HCT116 (cell line): ENCODE data around the gene FBXO15. TPM values are rescaled to one million over a fixed set of nuclear protein-coding genes. Genes with fewer than 3 reads are reported as not detected.

Experiments
- ATAC-seq: fragments of 200-7000 bp; cut with Tn5 transposase; 2 replicates; pipeline ENCODE4 v1.9.1; 2020; ENCODE audit warnings: mild to moderate bottlenecking, moderate library complexity
- BruUV-seq: library from RNA; stranded (reverse); fragments of 400-500 nt; replicated peaks from 2 replicates; lab custom pipeline; 2021; lab: Mats Ljungman, UMichigan
- CTCF ChIA-PET: fragments of 300-600 bp; sonication (Branson Sonifier 250); formaldehyde crosslinking; loops from one replicate; lab custom pipeline; 2021; ENCODE audit warnings: antibody characterized with exemption; lab: Charles Lee
- POLR2A ChIA-PET: fragments of 300-600, 350-600 bp; sonication (Branson Sonifier 250); formaldehyde crosslinking; loops from one replicate; lab custom pipeline; 2021; ENCODE audit warnings: antibody characterized with exemption; lab: Charles Lee
- RAD21 ChIA-PET, 2 experiments: fragments of 300-600 bp; sonication (Branson Sonifier 250); formaldehyde crosslinking; loops; one replicate each; lab custom pipeline; 2023; ENCODE audit warnings: low total read pairs in 2 of 2; ENCODE audit not compliant: uncharacterized antibody in 2 of 2, unreplicated experiment in 2 of 2, low non-redundant PET in 1 of 2; lab: Charles Lee
- DNase-seq: peaks from one replicate; pipeline ENCODE4 v3.0.0-alpha.2; 2010; ENCODE audit warnings: low read depth, low spot score
- H2AFZ ChIP-seq: fragments of 200-600 bp; shearing (Covaris generic), sonication (generic); 2 replicates; pipeline ENCODE4 v1.6.1; 2017; ENCODE audit warnings: low read depth, mixed run types, mixed read lengths, antibody characterized with exemption, low read length; ENCODE audit not compliant: poor library complexity, severe bottlenecking
- H3K27ac ChIP-seq: 2 replicates; pipeline ENCODE4 v1.5.1; 2012; ENCODE audit warnings: low read depth, low read length
- H3K27me3 ChIP-seq: fragments of 200-600 bp; sonication (generic); 2 replicates; pipeline ENCODE4 v1.6.1; 2016; ENCODE audit warnings: mixed run types, low read length, mixed read lengths; ENCODE audit not compliant: insufficient read depth
- H3K36me3 ChIP-seq, 2 experiments: fragments of 200-500 bp in 1 of 2; fragments of 200-600 bp in 1 of 2; sonication (Bioruptor generic) in 1 of 2; sonication (generic) in 1 of 2; 2 replicates each; pipeline versions ENCODE4 v1.5.1 to v1.6.1; 2014 to 2016; ENCODE audit warnings: low read length in 2 of 2, inconsistent platforms in 1 of 2, mixed read lengths in 1 of 2, mixed run types in 1 of 2; ENCODE audit not compliant: insufficient read depth in 2 of 2, control insufficient read depth in 1 of 2
- H3K4me1 ChIP-seq, 2 experiments: fragments of 200-600 bp in 1 of 2; sonication (generic) in 1 of 2; 2 replicates each; pipeline versions ENCODE4 v1.5.1 to v1.6.1; 2012 to 2017; ENCODE audit warnings: low read length in 2 of 2, inconsistent platforms in 1 of 2, mild to moderate bottlenecking in 1 of 2, mixed read lengths in 1 of 2, mixed run types in 1 of 2, moderate library complexity in 1 of 2; ENCODE audit not compliant: insufficient read depth in 2 of 2, control insufficient read depth in 1 of 2
- H3K4me2 ChIP-seq: fragments of 200-600 bp; sonication (generic); 2 replicates; pipeline ENCODE4 v1.6.1; 2017; ENCODE audit warnings: mixed run types, low read length, mixed read lengths
- H3K4me3 ChIP-seq, 2 experiments: fragments of 200-600 bp in 1 of 2; sonication (generic) in 1 of 2; replicated peaks in 1 of 2; 2 replicates each; pipeline ENCODE4 v1.5.1; 2011 to 2016; ENCODE audit warnings: low read length in 2 of 2, control low read depth in 1 of 2, low read depth in 1 of 2, mild to moderate bottlenecking in 1 of 2, mixed read lengths in 1 of 2, mixed run types in 1 of 2
- H3K79me2 ChIP-seq: fragments of 200-600 bp; sonication (generic); 2 replicates; pipeline ENCODE4 v1.6.1; 2017; ENCODE audit warnings: mild to moderate bottlenecking, mixed run types, low read length, moderate library complexity, mixed read lengths; ENCODE audit not compliant: insufficient read depth
- H3K9ac ChIP-seq: fragments of 200-600 bp; sonication (generic); 2 replicates; pipeline ENCODE4 v1.6.1; 2016; ENCODE audit warnings: low read length, mixed read lengths
- H3K9me2 ChIP-seq: fragments of 200-600 bp; sonication (generic), shearing (Covaris generic); 2 replicates; pipeline ENCODE4 v1.6.1; 2017; ENCODE audit warnings: mixed run types, mild to moderate bottlenecking, moderate library complexity; ENCODE audit not compliant: insufficient read depth
- H3K9me3 ChIP-seq, 2 experiments: fragments of 200-500 bp in 1 of 2; fragments of 200-600 bp in 1 of 2; sonication (Bioruptor generic) in 1 of 2; sonication (generic) in 1 of 2; 2 replicates each; pipeline ENCODE4 v1.6.1; 2014 to 2017; ENCODE audit warnings: low read length in 2 of 2, mixed read lengths in 2 of 2, inconsistent platforms in 1 of 2, low read depth in 1 of 2, mild to moderate bottlenecking in 1 of 2, mixed run types in 1 of 2, moderate library complexity in 1 of 2; ENCODE audit not compliant: control insufficient read depth in 1 of 2, insufficient read depth in 1 of 2
- H4K20me1 ChIP-seq: fragments of 200-600 bp; sonication (generic), shearing (Covaris generic); 2 replicates; pipeline ENCODE4 v1.6.1; 2017; ENCODE audit warnings: mixed run types, mild to moderate bottlenecking, moderate library complexity; ENCODE audit not compliant: insufficient read depth
- ATF3 ChIP-seq: IDR thresholded peaks from 2 replicates; pipeline ENCODE4 v1.6.1; 2012
- CBX3 ChIP-seq: IDR thresholded peaks from 2 replicates; pipeline ENCODE4 v1.6.1; 2012; ENCODE audit warnings: low read depth
- EGR1 ChIP-seq: IDR thresholded peaks from 2 replicates; pipeline ENCODE4 v1.6.1; 2012; ENCODE audit warnings: low read depth
- EZH2 ChIP-seq: fragments of 200-600 bp; sonication (generic); IDR thresholded peaks from 2 replicates; pipeline ENCODE4 v1.6.1; 2017; ENCODE audit warnings: antibody characterized with exemption, mixed run types
- FOSL1 ChIP-seq: IDR thresholded peaks from 2 replicates; pipeline ENCODE4 v1.6.1; 2012; ENCODE audit warnings: low read depth
- MAX ChIP-seq: IDR thresholded peaks from 2 replicates; pipeline ENCODE4 v1.6.1; 2012
- POLR2A ChIP-seq: IDR thresholded peaks from 2 replicates; pipeline ENCODE4 v1.7.0; 2011; ENCODE audit warnings: borderline replicate concordance; ENCODE audit not compliant: insufficient read depth, insufficient read length; ENCODE audit errors: extremely low read depth
- POLR2AphosphoS5 ChIP-seq: IDR thresholded peaks from 2 replicates; pipeline ENCODE4 v1.6.1; 2011; ENCODE audit warnings: mild to moderate bottlenecking, low read depth, low read length, moderate library complexity
- RAD21 ChIP-seq: IDR thresholded peaks from 2 replicates; pipeline ENCODE4 v1.6.1; 2012; ENCODE audit warnings: low read depth, mild to moderate bottlenecking
- REST ChIP-seq: IDR thresholded peaks from 2 replicates; pipeline ENCODE4 v1.6.1; 2012; ENCODE audit warnings: low read depth
- SIN3A ChIP-seq: IDR thresholded peaks from 2 replicates; pipeline ENCODE4 v1.6.1; 2012; ENCODE audit warnings: low read depth
- SRF ChIP-seq: IDR thresholded peaks from 2 replicates; pipeline ENCODE4 v1.6.1; 2012; ENCODE audit warnings: low read depth
- TCF7L2 ChIP-seq: IDR thresholded peaks from 2 replicates; pipeline ENCODE4 v1.7.0; 2011; ENCODE audit warnings: borderline replicate concordance, inconsistent platforms; ENCODE audit not compliant: insufficient read depth, insufficient read length; ENCODE audit errors: extremely low read depth
- YY1 ChIP-seq: IDR thresholded peaks from 2 replicates; pipeline ENCODE4 v1.6.1; 2011; ENCODE audit warnings: low read length, low read depth, moderate library complexity, mild to moderate bottlenecking; ENCODE audit not compliant: insufficient replicate concordance; ENCODE audit errors: extremely low read depth
- ZFX ChIP-seq: fragments of 450-650 bp; IDR thresholded peaks from 2 replicates; pipeline ENCODE4 v1.6.1; 2017
- intact Hi-C: fragments of 100-400 bp; cut with micrococcal nuclease; formaldehyde crosslinking; loops from 2 replicates; pipeline ENCODE4 v1.10.0; 2022
- total RNA-seq: library from RNA; stranded (reverse); gene quantifications from one replicate; pipeline ENCODE4 v1.2.1, GENCODE V29; 2021; ENCODE audit not compliant: unreplicated experiment
- TF ChIP-seq, protein P1 (sequence below), 3 experiments: fragments of 200-600 bp in 1 of 3; sonication (generic) in 1 of 3; IDR thresholded peaks in 2 of 3; conservative IDR thresholded peaks in 1 of 3; 2 replicates each; pipeline ENCODE4 v1.5.1; 2012 to 2017; ENCODE audit warnings: low read depth in 2 of 3, low read length in 2 of 3, antibody characterized with exemption in 1 of 3, borderline replicate concordance in 1 of 3, control low read depth in 1 of 3, mild to moderate bottlenecking in 1 of 3, mixed read lengths in 1 of 3, mixed run types in 1 of 3, moderate library complexity in 1 of 3; ENCODE audit not compliant: insufficient read depth in 1 of 3
- TF ChIP-seq, protein P2 (sequence below): IDR thresholded peaks from 2 replicates; pipeline ENCODE4 v1.6.1; 2011; ENCODE audit warnings: mild to moderate bottlenecking, low read length, moderate library complexity; ENCODE audit not compliant: insufficient replicate concordance; ENCODE audit errors: extremely low read depth

Gene FBXO15
- total RNA-seq, 1 experiment from 2014 or later, result 1.1 TPM

- intact Hi-C loops, result no loop called here
- H3K79me2 ChIP-seq, result no peaks in the 10 kb centered on the region
- TF ChIP-seq SIN3A (no peak), SRF (no peak), MAX (no peak), CBX3 (no peak), TCF7L2 (no peak), FOSL1 (no peak), REST (no peak), ZFX (no peak), YY1 (no peak), POLR2AphosphoS5 (no peak), RAD21 (no peak), ATF3 (no peak), POLR2A (no peak), EZH2 (no peak), EGR1 (no peak)
- TF ChIP-seq, protein P1, sequence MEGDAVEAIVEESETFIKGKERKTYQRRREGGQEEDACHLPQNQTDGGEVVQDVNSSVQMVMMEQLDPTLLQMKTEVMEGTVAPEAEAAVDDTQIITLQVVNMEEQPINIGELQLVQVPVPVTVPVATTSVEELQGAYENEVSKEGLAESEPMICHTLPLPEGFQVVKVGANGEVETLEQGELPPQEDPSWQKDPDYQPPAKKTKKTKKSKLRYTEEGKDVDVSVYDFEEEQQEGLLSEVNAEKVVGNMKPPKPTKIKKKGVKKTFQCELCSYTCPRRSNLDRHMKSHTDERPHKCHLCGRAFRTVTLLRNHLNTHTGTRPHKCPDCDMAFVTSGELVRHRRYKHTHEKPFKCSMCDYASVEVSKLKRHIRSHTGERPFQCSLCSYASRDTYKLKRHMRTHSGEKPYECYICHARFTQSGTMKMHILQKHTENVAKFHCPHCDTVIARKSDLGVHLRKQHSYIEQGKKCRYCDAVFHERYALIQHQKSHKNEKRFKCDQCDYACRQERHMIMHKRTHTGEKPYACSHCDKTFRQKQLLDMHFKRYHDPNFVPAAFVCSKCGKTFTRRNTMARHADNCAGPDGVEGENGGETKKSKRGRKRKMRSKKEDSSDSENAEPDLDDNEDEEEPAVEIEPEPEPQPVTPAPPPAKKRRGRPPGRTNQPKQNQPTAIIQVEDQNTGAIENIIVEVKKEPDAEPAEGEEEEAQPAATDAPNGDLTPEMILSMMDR (IDR thresholded peaks at IDR 0.05 in 2 of 3, conservative IDR thresholded peaks at IDR 0.05 in 1 of 3; ENCODE audit: borderline replicate concordance in 1 of 3, insufficient read depth in 1 of 3, low read depth in 2 of 3, low read length in 2 of 3), result no peak
- TF ChIP-seq, protein P2, sequence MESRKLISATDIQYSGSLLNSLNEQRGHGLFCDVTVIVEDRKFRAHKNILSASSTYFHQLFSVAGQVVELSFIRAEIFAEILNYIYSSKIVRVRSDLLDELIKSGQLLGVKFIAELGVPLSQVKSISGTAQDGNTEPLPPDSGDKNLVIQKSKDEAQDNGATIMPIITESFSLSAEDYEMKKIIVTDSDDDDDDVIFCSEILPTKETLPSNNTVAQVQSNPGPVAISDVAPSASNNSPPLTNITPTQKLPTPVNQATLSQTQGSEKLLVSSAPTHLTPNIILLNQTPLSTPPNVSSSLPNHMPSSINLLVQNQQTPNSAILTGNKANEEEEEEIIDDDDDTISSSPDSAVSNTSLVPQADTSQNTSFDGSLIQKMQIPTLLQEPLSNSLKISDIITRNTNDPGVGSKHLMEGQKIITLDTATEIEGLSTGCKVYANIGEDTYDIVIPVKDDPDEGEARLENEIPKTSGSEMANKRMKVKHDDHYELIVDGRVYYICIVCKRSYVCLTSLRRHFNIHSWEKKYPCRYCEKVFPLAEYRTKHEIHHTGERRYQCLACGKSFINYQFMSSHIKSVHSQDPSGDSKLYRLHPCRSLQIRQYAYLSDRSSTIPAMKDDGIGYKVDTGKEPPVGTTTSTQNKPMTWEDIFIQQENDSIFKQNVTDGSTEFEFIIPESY, result no peak
- TF ChIP-seq, all 23 proteins: peak for 0
- Histone ChIP-seq H3K4me2 (no peak overlapping the region), H3K4me3 (no peak overlapping the region), H2AFZ (no peak overlapping the region), H3K9ac (no peak overlapping the region), H3K27ac (no peak overlapping the region), H3K27me3 (peaks cover 16% of the 10 kb centered on the region), H4K20me1 (no peaks in the 10 kb centered on the region), H3K9me3 (no peaks in the 10 kb centered on the region), H3K9me2 (no peaks in the 10 kb centered on the region), H3K36me3 (no peaks in the 10 kb centered on the region), H3K4me1 (no peaks in the 10 kb centered on the region)
- CTCF ChIA-PET, result interaction anchor here (1.3 kb wide), 1 partner anchor 279 kb away, joined by 4 read pairs; no protein-coding TSS in a partner anchor
- DNase-seq (no peak), ATAC-seq (no peak)
- POLR2A ChIA-PET, result no interaction called here
- BruUV-seq, result no TSS peak
- RAD21 ChIA-PET, result no interaction called here
Observed at GRCh38 chr18:74063557-74063956, 84.1 kb downstream of the FBXO15 start.
